KMS-11 (cell line): ENCODE measurements around the gene KRT72.

Experiments
- H2AFZ ChIP-seq: fragments of 200-600 bp; sonication (generic); 2 replicates; pipeline ENCODE4 v1.6.1; 2016; ENCODE audit warnings: antibody characterized with exemption, mixed run types, low read depth
- H3K27ac ChIP-seq: fragments of 200-600 bp; sonication (generic); 2 replicates; pipeline ENCODE4 v1.6.1; 2016; ENCODE audit warnings: mild to moderate bottlenecking, mixed run types
- H3K27me3 ChIP-seq: fragments of 200-600 bp; sonication (generic); 2 replicates; pipeline ENCODE4 v1.6.1; 2017; ENCODE audit warnings: mild to moderate bottlenecking, low read depth, mixed run types, moderate library complexity; ENCODE audit not compliant: insufficient read depth
- H3K36me3 ChIP-seq: fragments of 200-600 bp; sonication (generic); 2 replicates; pipeline ENCODE4 v1.6.1; 2017; ENCODE audit warnings: mild to moderate bottlenecking, mixed run types; ENCODE audit not compliant: insufficient read depth
- H3K4me1 ChIP-seq: fragments of 200-600 bp; sonication (generic); 2 replicates; pipeline ENCODE4 v1.6.1; 2016; ENCODE audit warnings: mild to moderate bottlenecking, low read depth, mixed run types; ENCODE audit not compliant: poor library complexity, severe bottlenecking
- H3K4me2 ChIP-seq: fragments of 200-600 bp; sonication (generic); 2 replicates; pipeline ENCODE4 v1.7.0; 2016; ENCODE audit warnings: mild to moderate bottlenecking, mixed run types
- H3K4me3 ChIP-seq: fragments of 200-600 bp; sonication (generic); IDR thresholded peaks from 2 replicates; pipeline ENCODE4 v1.6.1; 2017; ENCODE audit warnings: low read depth, low read length, mixed read lengths; ENCODE audit not compliant: insufficient read depth
- H3K79me2 ChIP-seq: fragments of 200-600 bp; sonication (generic); 2 replicates; pipeline ENCODE4 v1.6.1; 2016; ENCODE audit warnings: low read depth, mixed run types; ENCODE audit not compliant: insufficient read depth
- H3K9ac ChIP-seq: fragments of 200-600 bp; sonication (generic); 2 replicates; pipeline ENCODE4 v1.6.1; 2016; ENCODE audit warnings: mild to moderate bottlenecking, mixed run types
- H4K20me1 ChIP-seq: fragments of 200-600 bp; sonication (generic); 2 replicates; pipeline ENCODE4 v1.6.1; 2016; ENCODE audit warnings: mild to moderate bottlenecking, mixed run types; ENCODE audit not compliant: insufficient read depth
- CTCF ChIP-seq: fragments of 200-600 bp; sonication (generic); conservative IDR thresholded peaks from 2 replicates; pipeline ENCODE4 v1.6.1; 2017; ENCODE audit warnings: low read depth, mild to moderate bottlenecking, antibody characterized with exemption, low read length, moderate library complexity, mixed read lengths

Gene KRT72

GRCh38 chr12:52559979-52560378, 41.3 kb downstream of the KRT72 start:
- H3K4me3 ChIP-seq, result no peak overlapping the region
- TF ChIP-seq CTCF, result no peak
- no peak overlapping the region for H3K27ac ChIP-seq
- H3K4me2 ChIP-seq, result no peak overlapping the region
- no peak overlapping the region for H2AFZ ChIP-seq
- no peaks in the 10 kb centered on the region for H4K20me1 ChIP-seq
- no peaks in the 10 kb centered on the region for H3K36me3 ChIP-seq
- no peaks in the 10 kb centered on the region for H3K79me2 ChIP-seq
- H3K4me1 ChIP-seq, result no peaks in the 10 kb centered on the region
- H3K9ac ChIP-seq, result no peak overlapping the region
- peaks cover 35% of the 10 kb centered on the region; the same call in 1 of the 2 replicates for H3K27me3 ChIP-seq

GRCh38 chr12:52558781-52559445, 42.4 kb downstream of the KRT72 start:
- Histone ChIP-seq H3K36me3 (no peaks in the 10 kb centered on the region), H3K4me1 (no peaks in the 10 kb centered on the region), H4K20me1 (no peaks in the 10 kb centered on the region), H3K27me3 (peaks cover 39% of the 10 kb centered on the region; the same call in 1 of the 2 replicates), H3K79me2 (no peaks in the 10 kb centered on the region), H3K9ac (no peak overlapping the region), H3K4me2 (no peak overlapping the region), H2AFZ (no peak overlapping the region), H3K4me3 (no peak overlapping the region), H3K27ac (no peak overlapping the region)
- no peak for TF ChIP-seq CTCF

GRCh38 chr12:52557476-52557875, 43.8 kb downstream of the KRT72 start:
- Histone ChIP-seq H3K4me1 (no peaks in the 10 kb centered on the region), H3K27me3 (peaks cover 54% of the 10 kb centered on the region), H3K79me2 (no peaks in the 10 kb centered on the region), H3K36me3 (no peaks in the 10 kb centered on the region), H2AFZ (no peak overlapping the region), H3K4me3 (no peak overlapping the region), H3K9ac (no peak overlapping the region), H3K27ac (no peak overlapping the region), H3K4me2 (no peak overlapping the region), H4K20me1 (no peaks in the 10 kb centered on the region)
- TF ChIP-seq CTCF, result no peak

- Histone ChIP-seq H3K4me2 (no peak overlapping the region), H3K27me3 (peaks cover 73% of the 10 kb centered on the region), H3K27ac (no peak overlapping the region), H4K20me1 (no peaks in the 10 kb centered on the region), H3K4me1 (no peaks in the 10 kb centered on the region), H3K4me3 (no peak overlapping the region), H2AFZ (no peak overlapping the region), H3K9ac (no peak overlapping the region), H3K79me2 (no peaks in the 10 kb centered on the region), H3K36me3 (no peaks in the 10 kb centered on the region)
- TF ChIP-seq CTCF, result no peak
These were observed 45.7 kb downstream of the KRT72 start for GRCh38 chr12:52555577-52555976.
